IMR-90 (cell line): ENCODE data around the gene GLYATL1. TPM values are rescaled to one million over a fixed set of nuclear protein-coding genes. Genes with fewer than 3 reads are reported as not detected.

Experiments
- ATAC-seq: fragments of 200-7000 bp; cut with Tn5 transposase; 2 replicates; pipeline ENCODE4 v1.9.1; 2020; ENCODE audit warnings: low read depth, mild to moderate bottlenecking, moderate library complexity
- BruUV-seq: library from RNA; stranded (reverse); fragments of 400-500 nt; replicated peaks from 2 replicates; lab custom pipeline; 2021; lab: Mats Ljungman, UMichigan
- CTCF ChIA-PET: fragments of 300-600 bp; formaldehyde crosslinking; extraction: SDS; loops from one replicate; lab custom pipeline; 2021; ENCODE audit warnings: antibody characterized with exemption; lab: Yijun Ruan, JAX
- POLR2A ChIA-PET: fragments of 300-600 bp; sonication (Branson Sonifier 250); formaldehyde crosslinking; loops from one replicate; lab custom pipeline; 2022; ENCODE audit warnings: antibody characterized with exemption; ENCODE audit not compliant: unreplicated experiment; lab: Charles Lee
- DNase-seq: peaks from one replicate; pipeline ENCODE4 v3.0.0; 2013
- H2AFZ ChIP-seq: replicated peaks from 2 replicates; pipeline ENCODE3; 2013; ENCODE audit warnings: low read length, mild to moderate bottlenecking; ENCODE audit not compliant: poor library complexity
- H2AK5ac ChIP-seq: 2 replicates; pipeline ENCODE4 v1.6.1; 2013; ENCODE audit warnings: low read depth, low read length, inconsistent platforms
- H2AK9ac ChIP-seq: replicated peaks from 2 replicates; pipeline ENCODE3; 2013; ENCODE audit warnings: mild to moderate bottlenecking, low read depth, low read length, moderate library complexity; ENCODE audit not compliant: poor library complexity
- H2BK120ac ChIP-seq: 2 replicates; pipeline ENCODE4 v1.6.1; 2013; ENCODE audit warnings: low read depth, low read length, inconsistent platforms
- H2BK15ac ChIP-seq: 3 replicates; pipeline ENCODE4 v1.6.1; 2013; ENCODE audit warnings: low read depth, low read length, inconsistent platforms
- H2BK20ac ChIP-seq: 2 replicates; pipeline ENCODE4 v1.6.1; 2013; ENCODE audit warnings: low read depth, mild to moderate bottlenecking, inconsistent platforms, low read length, moderate library complexity
- H2BK5ac ChIP-seq: 2 replicates; pipeline ENCODE4 v1.6.1; 2013; ENCODE audit warnings: mild to moderate bottlenecking, low read depth, low read length, inconsistent platforms; ENCODE audit not compliant: poor library complexity, severe bottlenecking
- H3K14ac ChIP-seq: replicated peaks from 2 replicates; pipeline ENCODE4 v1.6.1; 2013; ENCODE audit warnings: low read depth, low read length, inconsistent platforms
- H3K18ac ChIP-seq: 2 replicates; pipeline ENCODE4 v1.6.1; 2013; ENCODE audit warnings: low read depth, low read length, control low read depth
- H3K23ac ChIP-seq: 2 replicates; pipeline ENCODE4 v1.6.1; 2013; ENCODE audit warnings: low read depth, low read length, inconsistent platforms
- H3K27ac ChIP-seq: 2 replicates; pipeline ENCODE4 v1.5.1; 2013; ENCODE audit warnings: mild to moderate bottlenecking, control low read depth, low read length; ENCODE audit not compliant: insufficient read depth
- H3K27me3 ChIP-seq: 2 replicates; pipeline ENCODE4 v1.6.1; 2013; ENCODE audit warnings: low read length; ENCODE audit not compliant: control insufficient read depth, insufficient read depth
- H3K36me3 ChIP-seq: 2 replicates; pipeline ENCODE4 v1.6.1; 2013; ENCODE audit warnings: low read length, mixed read lengths; ENCODE audit not compliant: control insufficient read depth, insufficient read depth
- H3K4ac ChIP-seq: 2 replicates; pipeline ENCODE4 v1.6.1; 2013; ENCODE audit warnings: low read depth, low read length, inconsistent platforms
- H3K4me1 ChIP-seq: 2 replicates; pipeline ENCODE4 v1.6.1; 2013; ENCODE audit warnings: low read length, mixed read lengths; ENCODE audit not compliant: control insufficient read depth, insufficient read depth
- H3K4me2 ChIP-seq: 2 replicates; pipeline ENCODE4 v1.6.1; 2013; ENCODE audit warnings: low read depth, mild to moderate bottlenecking, control low read depth, low read length, moderate library complexity
- H3K4me3 ChIP-seq: 2 replicates; pipeline ENCODE4 v1.5.1; 2013; ENCODE audit warnings: low read depth, mild to moderate bottlenecking, control low read depth, low read length, moderate library complexity; ENCODE audit not compliant: insufficient read depth
- H3K56ac ChIP-seq: 2 replicates; pipeline ENCODE4 v1.6.1; 2013; ENCODE audit warnings: low read length, inconsistent platforms; ENCODE audit not compliant: insufficient read depth; ENCODE audit errors: extremely low read depth
- H3K79me1 ChIP-seq, 2 experiments: 2 replicates each; pipeline ENCODE4 v1.6.1; 2013; ENCODE audit warnings: low read length in 2 of 2, inconsistent platforms in 1 of 2, low read depth in 1 of 2
- H3K9ac ChIP-seq: 2 replicates; pipeline ENCODE4 v1.6.1; 2013; ENCODE audit warnings: low read depth, low read length, control low read depth
- H3K9me1 ChIP-seq: 2 replicates; pipeline ENCODE4 v1.6.1; 2013; ENCODE audit warnings: low read length, inconsistent platforms; ENCODE audit not compliant: insufficient read depth
- H3K9me3 ChIP-seq: 2 replicates; pipeline ENCODE4 v1.6.1; 2013; ENCODE audit warnings: low read length; ENCODE audit not compliant: control insufficient read depth, insufficient read depth
- H4K20me1 ChIP-seq: 2 replicates; pipeline ENCODE4 v1.6.1; 2013; ENCODE audit warnings: low read length, inconsistent platforms; ENCODE audit not compliant: insufficient read depth
- H4K5ac ChIP-seq: 2 replicates; pipeline ENCODE4 v1.6.1; 2013; ENCODE audit warnings: mild to moderate bottlenecking, low read depth, low read length, control low read depth
- H4K8ac ChIP-seq, 2 experiments: 2 replicates each; pipeline ENCODE4 v1.6.1; 2013; ENCODE audit warnings: low read depth in 2 of 2, low read length in 2 of 2, control low read depth in 1 of 2, inconsistent platforms in 1 of 2
- H4K91ac ChIP-seq: 2 replicates; pipeline ENCODE4 v1.6.1; 2013; ENCODE audit warnings: low read depth, low read length, inconsistent platforms; ENCODE audit not compliant: insufficient read depth
- BHLHE40 ChIP-seq: fragments of 150-350 bp; IDR thresholded peaks from 2 replicates; pipeline ENCODE4 v1.6.1; 2016; ENCODE audit warnings: mild to moderate bottlenecking, low read depth, low read length
- CEBPB ChIP-seq: IDR thresholded peaks from 2 replicates; pipeline ENCODE4 v1.6.1; 2012; ENCODE audit warnings: low read depth, low read length, improper control_type of control experiment
- CHD1 ChIP-seq: IDR thresholded peaks from 2 replicates; pipeline ENCODE4 v1.6.1; 2012; ENCODE audit warnings: low read depth, low read length, improper control_type of control experiment
- ELK1 ChIP-seq: fragments of 150-350 bp; IDR thresholded peaks from 2 replicates; pipeline ENCODE4 v1.6.1; 2016; ENCODE audit warnings: low read depth, mild to moderate bottlenecking, low read length, moderate library complexity, borderline replicate concordance
- FOS ChIP-seq: fragments of 150-350 bp; IDR thresholded peaks from 2 replicates; pipeline ENCODE4 v1.6.1; 2016; ENCODE audit warnings: low read depth, low read length
- MAFK ChIP-seq: IDR thresholded peaks from 2 replicates; pipeline ENCODE4 v1.6.1; 2012; ENCODE audit warnings: low read depth, low read length, improper control_type of control experiment
- MAZ ChIP-seq: IDR thresholded peaks from 2 replicates; pipeline ENCODE4 v1.6.1; 2012; ENCODE audit warnings: low read depth, mild to moderate bottlenecking, low read length, improper control_type of control experiment, moderate library complexity, borderline replicate concordance
- MXI1 ChIP-seq: IDR thresholded peaks from 2 replicates; pipeline ENCODE4 v1.6.1; 2012; ENCODE audit warnings: low read depth, mild to moderate bottlenecking, low read length, moderate library complexity, borderline replicate concordance
- NFE2L2 ChIP-seq: fragments of 150-350 bp; IDR thresholded peaks from 2 replicates; pipeline ENCODE4 v1.6.1; 2016; ENCODE audit warnings: low read depth, mild to moderate bottlenecking, low read length
- POLR2A ChIP-seq: IDR thresholded peaks from 2 replicates; pipeline ENCODE4 v1.6.1; 2012; ENCODE audit warnings: mild to moderate bottlenecking, low read depth, low read length
- RAD21 ChIP-seq: IDR thresholded peaks from 2 replicates; pipeline ENCODE4 v1.6.1; 2012; ENCODE audit warnings: low read length, improper control_type of control experiment
- RCOR1 ChIP-seq: IDR thresholded peaks from 2 replicates; pipeline ENCODE4 v1.6.1; 2012; ENCODE audit warnings: mild to moderate bottlenecking, low read length, improper control_type of control experiment; ENCODE audit not compliant: insufficient replicate concordance
- RFX5 ChIP-seq: IDR thresholded peaks from 2 replicates; pipeline ENCODE4 v1.8.0; 2012; ENCODE audit warnings: low read depth, mild to moderate bottlenecking, low read length, moderate library complexity
- SMC3 ChIP-seq: fragments of 150-350 bp; IDR thresholded peaks from 2 replicates; pipeline ENCODE4 v1.6.1; 2016; ENCODE audit warnings: low read depth, mild to moderate bottlenecking, antibody characterized with exemption, low read length, moderate library complexity
- USF2 ChIP-seq: fragments of 150-350 bp; IDR thresholded peaks from 2 replicates; pipeline ENCODE4 v1.6.1; 2017; ENCODE audit warnings: mild to moderate bottlenecking, antibody characterized with exemption, low read length, low read depth
- WGBS, 2 experiments: methylation state at CpG; one replicate each; pipeline versions ENCODE4 v1.1.5 to v1.1.7; 2013; ENCODE audit warnings: missing lambda C conversion rate in 2 of 2; ENCODE audit not compliant: insufficient read length in 1 of 2; ENCODE audit errors: extremely low coverage in 2 of 2; 5-methylcytosine and 5-hydroxymethylcytosine counted together
- dilution Hi-C: fragments of 300-500 bp; cut with HindIII; formaldehyde crosslinking; loops from one replicate; pipeline ENCODE4 v1.14.3; 2018; ENCODE audit warnings: low sequenced_read_pairs; ENCODE audit not compliant: unreplicated experiment
- in situ Hi-C: fragments of 300-500 bp; cut with MboI; formaldehyde crosslinking; loops from 3 replicates; pipeline ENCODE4 v1.14.3; 2019; ENCODE audit warnings: low sequenced_read_pairs, inconsistent platforms, mixed read lengths
- intact Hi-C: fragments of 100-400 bp; cut with micrococcal nuclease; formaldehyde crosslinking; loops from 2 replicates; pipeline ENCODE4 v1.10.0; 2022
- polyA plus RNA-seq, 3 experiments: library from polyadenylated mRNA; depleted of rRNA; stranded (reverse); fragments of >200 nt; gene quantifications; 2 replicates each; pipeline ENCODE4 v1.2.3, GENCODE V29; 2012; ENCODE audit warnings: low replicate concordance in 1 of 3
- total RNA-seq: library from RNA; depleted of rRNA; stranded (reverse); fragments of >200 nt; gene quantifications from 2 replicates; pipeline ENCODE4 v1.2.3, GENCODE V29; 2012
- TF ChIP-seq, protein P1 (sequence below): conservative IDR thresholded peaks from 2 replicates; pipeline ENCODE4 v1.5.1; 2012; ENCODE audit warnings: mild to moderate bottlenecking, low read depth, low read length, improper control_type of control experiment

Gene GLYATL1
- total and polyA plus RNA-seq, 2 of the 4 experiments (the other 2 are of a cell fraction), result 0.54 to 0.58 TPM

DNA sequence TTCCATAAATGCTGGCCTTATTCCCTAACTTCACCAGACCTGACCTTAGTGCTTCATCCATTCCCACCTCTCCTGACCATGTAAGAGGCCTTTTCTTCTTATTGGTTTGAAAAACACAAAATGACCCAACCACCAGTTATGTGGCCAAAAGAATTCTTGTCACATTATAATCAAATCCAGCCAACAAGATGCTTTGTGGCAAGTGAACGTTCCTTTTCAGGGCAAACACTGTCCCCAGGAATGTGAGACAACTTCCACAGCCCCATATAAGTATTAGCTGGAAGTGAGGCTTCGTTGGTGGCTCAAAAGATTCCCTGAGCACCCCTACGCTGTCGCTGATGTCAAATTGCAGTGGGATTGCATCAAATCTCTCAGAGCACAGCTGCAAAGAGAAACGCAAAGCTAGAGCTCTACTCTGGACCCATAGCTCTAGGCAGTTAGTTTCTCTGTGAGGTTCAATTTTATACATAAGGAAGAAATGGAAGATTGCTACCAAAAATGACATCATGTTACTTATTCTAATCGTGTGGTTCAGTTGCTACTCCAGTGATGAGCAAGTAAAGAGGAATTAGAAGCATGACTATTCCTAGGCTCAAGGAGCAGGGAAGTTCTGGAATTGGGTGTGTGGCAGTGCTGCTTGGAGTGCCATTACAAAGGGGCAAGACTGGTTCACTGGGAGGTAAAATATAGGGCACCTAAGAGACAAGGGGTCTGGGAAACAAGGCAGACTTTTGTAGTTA lies 26.1 kb downstream of the GLYATL1 start:
- intact Hi-C loops (no loop called here), dilution Hi-C loops (no loop called here), in situ Hi-C loops (loop anchor here (25.0 kb wide), 1 partner anchor 103 kb away; no protein-coding TSS in a partner anchor)
- H3K4me3 ChIP-seq, result no peak overlapping the region
- H3K4ac ChIP-seq, result no peak overlapping the region
- no peak overlapping the region for H2BK5ac ChIP-seq
- no peaks in the 10 kb centered on the region for H3K9me3 ChIP-seq
- H3K4me1 ChIP-seq, result no peaks in the 10 kb centered on the region
- no peak overlapping the region for H2AK5ac ChIP-seq
- WGBS, 2 experiments, result no CpG with 5 or more reads among the region's 6 CpGs
- ChIA-PET CTCF (no interaction called here), POLR2A (no interaction called here)
- H3K27ac ChIP-seq, result no peak overlapping the region
- H2AFZ ChIP-seq, result no peak overlapping the region
- no peak overlapping the region for H2AK9ac ChIP-seq
- H3K56ac ChIP-seq, result no peak overlapping the region
- H2BK15ac ChIP-seq, result no peak overlapping the region
- H3K4me2 ChIP-seq, result no peak overlapping the region
- DNase-seq (peak; percentile 38), ATAC-seq (no peak; the same call in 1 of the 2 replicates)
- H4K5ac ChIP-seq, result no peak overlapping the region
- H3K27me3 ChIP-seq, result peaks cover 13% of the 10 kb centered on the region
- H3K9ac ChIP-seq, result no peak overlapping the region
- no peak overlapping the region for H3K23ac ChIP-seq
- TF ChIP-seq, protein P1, sequence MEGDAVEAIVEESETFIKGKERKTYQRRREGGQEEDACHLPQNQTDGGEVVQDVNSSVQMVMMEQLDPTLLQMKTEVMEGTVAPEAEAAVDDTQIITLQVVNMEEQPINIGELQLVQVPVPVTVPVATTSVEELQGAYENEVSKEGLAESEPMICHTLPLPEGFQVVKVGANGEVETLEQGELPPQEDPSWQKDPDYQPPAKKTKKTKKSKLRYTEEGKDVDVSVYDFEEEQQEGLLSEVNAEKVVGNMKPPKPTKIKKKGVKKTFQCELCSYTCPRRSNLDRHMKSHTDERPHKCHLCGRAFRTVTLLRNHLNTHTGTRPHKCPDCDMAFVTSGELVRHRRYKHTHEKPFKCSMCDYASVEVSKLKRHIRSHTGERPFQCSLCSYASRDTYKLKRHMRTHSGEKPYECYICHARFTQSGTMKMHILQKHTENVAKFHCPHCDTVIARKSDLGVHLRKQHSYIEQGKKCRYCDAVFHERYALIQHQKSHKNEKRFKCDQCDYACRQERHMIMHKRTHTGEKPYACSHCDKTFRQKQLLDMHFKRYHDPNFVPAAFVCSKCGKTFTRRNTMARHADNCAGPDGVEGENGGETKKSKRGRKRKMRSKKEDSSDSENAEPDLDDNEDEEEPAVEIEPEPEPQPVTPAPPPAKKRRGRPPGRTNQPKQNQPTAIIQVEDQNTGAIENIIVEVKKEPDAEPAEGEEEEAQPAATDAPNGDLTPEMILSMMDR, result no peak
- TF ChIP-seq POLR2A, result no peak
- TF ChIP-seq MXI1, result no peak
- no peak for TF ChIP-seq USF2
- TF ChIP-seq MAZ, result no peak
- no peak for TF ChIP-seq SMC3
- TF ChIP-seq CHD1, result no peak
- TF ChIP-seq BHLHE40, result no peak
- TF ChIP-seq RAD21, result no peak
- TF ChIP-seq NFE2L2, result no peak
- no peak for TF ChIP-seq FOS
- no peak for TF ChIP-seq ELK1
- TF ChIP-seq CEBPB, result no peak
- no peak for TF ChIP-seq MAFK
- TF ChIP-seq RCOR1, result no peak
- TF ChIP-seq RFX5, result no peak
- no peak overlapping the region for H2BK120ac ChIP-seq
- H2BK20ac ChIP-seq, result no peak overlapping the region
- H3K9me1 ChIP-seq, result no peaks in the 10 kb centered on the region
- no peak overlapping the region for H4K91ac ChIP-seq
- H4K20me1 ChIP-seq, result no peaks in the 10 kb centered on the region
- no peaks in the 10 kb centered on the region for H3K36me3 ChIP-seq
- no peaks in the 10 kb centered on the region for H3K79me1 ChIP-seq
- H3K14ac ChIP-seq, result no peak overlapping the region
- no TSS peak for BruUV-seq
- H4K8ac ChIP-seq, result no peak overlapping the region
- H3K18ac ChIP-seq, result no peak overlapping the region
